ENCODE measurements around the gene LEPROT.

- TF ChIP-seq CTCF (IDR thresholded peaks at IDR 0.05; ENCODE audit: borderline replicate concordance, extremely low read depth, low read length, poor library complexity, severe bottlenecking) (no peak), EZH2 (IDR thresholded peaks at IDR 0.05; ENCODE audit: borderline replicate concordance, low read depth, low read length, severe bottlenecking) (no peak)
Observed at GRCh38 chr1:65437616-65438015, 17.1 kb downstream of the LEPROT start.

All from DND-41 (cell line).